H1 (cell line): ENCODE data around the gene HDHD5. TPM values are rescaled to one million over a fixed set of nuclear protein-coding genes. Genes with fewer than 3 reads are reported as not detected.

Experiments used
- CTCF ChIA-PET: fragments of 300-600 bp; sonication (Branson Sonifier 250); formaldehyde crosslinking; loops from one replicate; lab custom pipeline; 2021; ENCODE audit not compliant: partially characterized antibody; lab: Charles Lee
- POLR2A ChIA-PET: fragments of 300-600 bp; sonication (Branson Sonifier 250); formaldehyde crosslinking; loops from one replicate; lab custom pipeline; 2021; ENCODE audit warnings: inconsistent platforms; ENCODE audit not compliant: partially characterized antibody; lab: Charles Lee
- DNase-seq, 2 experiments: peaks; one replicate each; pipeline versions ENCODE4 v3.0.0 to v3.0.0-alpha.2; 2010 to 2022; ENCODE audit warnings: low spot score in 2 of 2, low read depth in 1 of 2, mixed read lengths in 1 of 2
- FAIRE-seq: peaks from 2 replicates; lab custom pipeline; 2011; peaks lifted over from hg19 to GRCh38; lab: Jason Lieb, UNC
- H2AFZ ChIP-seq: 2 replicates; pipeline ENCODE4 v1.8.1; 2012; ENCODE audit warnings: low read length, inconsistent platforms
- H2AK5ac ChIP-seq: 2 replicates; pipeline ENCODE4 v1.6.1; 2013; ENCODE audit warnings: low read depth, low read length
- H2BK120ac ChIP-seq: replicated peaks from 2 replicates; pipeline ENCODE3; 2013; ENCODE audit warnings: low read depth, low read length, inconsistent platforms
- H2BK12ac ChIP-seq: 2 replicates; pipeline ENCODE4 v1.6.1; 2013; ENCODE audit warnings: low read depth, low read length
- H2BK15ac ChIP-seq: 2 replicates; pipeline ENCODE4 v1.6.1; 2013; ENCODE audit warnings: low read length
- H2BK20ac ChIP-seq: 2 replicates; pipeline ENCODE4 v1.6.1; 2013; ENCODE audit warnings: low read length
- H2BK5ac ChIP-seq: 2 replicates; pipeline ENCODE4 v1.6.1; 2013; ENCODE audit warnings: low read depth, low read length
- H3K14ac ChIP-seq: 2 replicates; pipeline ENCODE4 v1.6.1; 2013; ENCODE audit warnings: inconsistent platforms; ENCODE audit not compliant: insufficient read length
- H3K18ac ChIP-seq: 2 replicates; pipeline ENCODE4 v1.6.1; 2013; ENCODE audit warnings: low read length; ENCODE audit errors: extremely low read depth
- H3K23ac ChIP-seq: 2 replicates; pipeline ENCODE4 v1.6.1; 2013; ENCODE audit warnings: inconsistent platforms; ENCODE audit not compliant: insufficient read length
- H3K23me2 ChIP-seq: 2 replicates; pipeline ENCODE4 v1.6.1; 2013; ENCODE audit warnings: low read depth, low read length
- H3K27ac ChIP-seq: 2 replicates; pipeline ENCODE4 v1.6.1; 2011; ENCODE audit warnings: low read depth, low read length, inconsistent platforms
- H3K27me3 ChIP-seq, 4 experiments: replicated peaks in 1 of 4; 1 replicate in 1 of 4; 2 replicates in 3 of 4; pipeline versions ENCODE4 v1.6.1 to v1.8.1; 2011 to 2013; ENCODE audit warnings: low read length in 3 of 4, mild to moderate bottlenecking in 3 of 4, inconsistent platforms in 2 of 4, mixed read lengths in 2 of 4, moderate library complexity in 1 of 4; ENCODE audit not compliant: control insufficient read depth in 3 of 4, insufficient read depth in 3 of 4; ENCODE audit errors: extremely low read depth in 1 of 4
- H3K36me3 ChIP-seq, 4 experiments: 2 replicates each; pipeline versions ENCODE4 v1.6.1 to v1.8.1; 2011 to 2013; ENCODE audit warnings: mild to moderate bottlenecking in 4 of 4, low read length in 3 of 4, moderate library complexity in 2 of 4, control low read depth in 1 of 4, inconsistent platforms in 1 of 4; ENCODE audit not compliant: insufficient read depth in 4 of 4, control insufficient read depth in 2 of 4
- H3K4ac ChIP-seq: replicated peaks from 2 replicates; pipeline ENCODE3; 2013; ENCODE audit warnings: low read length, low read depth, mixed read lengths, inconsistent platforms; ENCODE audit not compliant: insufficient read length
- H3K4me1 ChIP-seq, 4 experiments: replicated peaks in 1 of 4; 1 replicate in 1 of 4; 2 replicates in 3 of 4; pipeline versions ENCODE4 v1.6.1 to v1.8.1; 2011 to 2013; ENCODE audit warnings: low read length in 3 of 4, inconsistent platforms in 2 of 4, mixed read lengths in 1 of 4; ENCODE audit not compliant: insufficient read depth in 4 of 4, control insufficient read depth in 3 of 4
- H3K4me2 ChIP-seq, 2 experiments: 2 replicates each; pipeline versions ENCODE4 v1.6.1 to v1.8.1; 2011 to 2013; ENCODE audit warnings: low read depth in 2 of 2, low read length in 2 of 2, control low read depth in 1 of 2, inconsistent platforms in 1 of 2, mild to moderate bottlenecking in 1 of 2; ENCODE audit not compliant: insufficient read depth in 1 of 2
- H3K4me3 ChIP-seq, 4 experiments: fragments of 200-600, 300-600 bp in 1 of 4; sonication (generic), shearing (Covaris generic), sonication (Bioruptor Twin) in 1 of 4; 2 replicates each; pipeline versions ENCODE4 v1.5.1 to v1.8.1; 2011 to 2016; ENCODE audit warnings: low read length in 4 of 4, low read depth in 3 of 4, control low read depth in 2 of 4, inconsistent platforms in 2 of 4, mild to moderate bottlenecking in 2 of 4, mixed read lengths in 1 of 4, moderate library complexity in 1 of 4; ENCODE audit not compliant: insufficient read depth in 2 of 4; ENCODE audit errors: extremely low read depth in 1 of 4
- H3K56ac ChIP-seq: replicated peaks from 2 replicates; pipeline ENCODE3; 2013; ENCODE audit warnings: low read depth, mild to moderate bottlenecking, mixed read lengths, low read length, inconsistent platforms; ENCODE audit not compliant: insufficient read length
- H3K79me1 ChIP-seq: 2 replicates; pipeline ENCODE4 v1.6.1; 2013; ENCODE audit warnings: low read depth, low read length, control low read depth
- H3K79me2 ChIP-seq, 2 experiments: 2 replicates each; pipeline versions ENCODE4 v1.6.1 to v1.8.1; 2012 to 2013; ENCODE audit warnings: low read length in 2 of 2, mild to moderate bottlenecking in 2 of 2, inconsistent platforms in 1 of 2; ENCODE audit not compliant: insufficient read depth in 2 of 2, control insufficient read depth in 1 of 2
- H3K9ac ChIP-seq, 4 experiments: replicated peaks in 1 of 4; 1 replicate in 1 of 4; 2 replicates in 3 of 4; pipeline versions ENCODE4 v1.6.1 to v1.8.1; 2011 to 2013; ENCODE audit warnings: low read depth in 3 of 4, low read length in 3 of 4, control low read depth in 2 of 4, mild to moderate bottlenecking in 2 of 4, moderate library complexity in 2 of 4, inconsistent platforms in 1 of 4; ENCODE audit errors: extremely low read depth in 1 of 4
- H3K9me3 ChIP-seq, 2 experiments: 2 replicates each; pipeline versions ENCODE4 v1.6.1 to v1.8.1; 2012 to 2013; ENCODE audit warnings: mild to moderate bottlenecking in 2 of 2, moderate library complexity in 2 of 2, control low read depth in 1 of 2, inconsistent platforms in 1 of 2, low read depth in 1 of 2, low read length in 1 of 2, mixed read lengths in 1 of 2; ENCODE audit not compliant: insufficient read depth in 2 of 2
- H4K20me1 ChIP-seq, 2 experiments: replicated peaks in 1 of 2; 2 replicates each; pipeline versions ENCODE3 to v1.8.1; 2011 to 2013; ENCODE audit warnings: inconsistent platforms in 2 of 2, low read length in 2 of 2, mild to moderate bottlenecking in 1 of 2; ENCODE audit not compliant: insufficient read depth in 2 of 2, control insufficient read depth in 1 of 2
- H4K5ac ChIP-seq: 2 replicates; pipeline ENCODE4 v1.6.1; 2013; ENCODE audit warnings: low read length, low read depth, mixed read lengths, inconsistent platforms; ENCODE audit not compliant: insufficient read length
- H4K8ac ChIP-seq: 2 replicates; pipeline ENCODE4 v1.8.0; 2013; ENCODE audit warnings: mild to moderate bottlenecking, moderate library complexity, low read length, inconsistent platforms; ENCODE audit not compliant: insufficient read depth; ENCODE audit errors: extremely low read depth
- H4K91ac ChIP-seq: replicated peaks from 2 replicates; pipeline ENCODE3; 2013; ENCODE audit warnings: low read length, mixed read lengths, inconsistent platforms; ENCODE audit not compliant: insufficient read length
- ATF2 ChIP-seq: IDR thresholded peaks from 2 replicates; pipeline ENCODE4 v1.6.1; 2012; ENCODE audit warnings: low read length, inconsistent platforms
- CBX5 ChIP-seq: fragments of 300-800, 300-1000 bp; sonication (generic); IDR thresholded peaks from 2 replicates; pipeline ENCODE4 v1.7.1; 2016; ENCODE audit warnings: antibody characterized with exemption, low read length, low read depth
- HDAC2 ChIP-seq, 2 experiments: fragments of 300-600 bp in 1 of 2; sonication (generic) in 1 of 2; IDR thresholded peaks; 2 replicates each; pipeline ENCODE4 v1.6.1; 2011 to 2012; ENCODE audit warnings: low read depth in 2 of 2, low read length in 2 of 2, mild to moderate bottlenecking in 2 of 2, moderate library complexity in 2 of 2, borderline replicate concordance in 1 of 2, inconsistent platforms in 1 of 2
- KDM4A ChIP-seq: IDR thresholded peaks from one replicate; pipeline ENCODE4 v1.7.1; 2012; ENCODE audit warnings: low read depth, mild to moderate bottlenecking, moderate library complexity, low read length, inconsistent platforms; ENCODE audit not compliant: severe bottlenecking
- MAFK ChIP-seq: IDR thresholded peaks from 2 replicates; pipeline ENCODE4 v1.6.1; 2012; ENCODE audit warnings: low read depth, mild to moderate bottlenecking, improper control_type of control experiment, low read length
- PHF8 ChIP-seq: fragments of 200-600 bp; sonication (generic); conservative IDR thresholded peaks from 2 replicates; pipeline ENCODE4 v1.7.1; 2012; ENCODE audit warnings: low read depth, mild to moderate bottlenecking, inconsistent platforms, low read length, moderate library complexity
- RBBP5 ChIP-seq: IDR thresholded peaks from 2 replicates; pipeline ENCODE4 v1.7.1; 2012; ENCODE audit warnings: low read depth, mild to moderate bottlenecking, inconsistent platforms, low read length, moderate library complexity, borderline replicate concordance
- RFX5 ChIP-seq: IDR thresholded peaks from 2 replicates; pipeline ENCODE4 v1.6.1; 2011; ENCODE audit warnings: low read depth, low read length, improper control_type of control experiment, borderline replicate concordance
- SIN3A ChIP-seq, 2 experiments: IDR thresholded peaks in 1 of 2; conservative IDR thresholded peaks in 1 of 2; 2 replicates each; pipeline ENCODE4 v1.6.1; 2011 to 2012; ENCODE audit warnings: low read length in 2 of 2, improper control_type of control experiment in 1 of 2, low read depth in 1 of 2, mild to moderate bottlenecking in 1 of 2
- SIX5 ChIP-seq: IDR thresholded peaks from 2 replicates; pipeline ENCODE4 v1.6.1; 2011; ENCODE audit warnings: mild to moderate bottlenecking, low read depth, low read length
- WGBS, 2 experiments: shearing (Covaris generic) in 1 of 2; methylation state at CpG; one replicate each; pipeline versions ENCODE4 v1.1.6 to v1.1.7; 2013 to 2015; ENCODE audit warnings: low lambda C conversion rate in 2 of 2, mixed read lengths in 2 of 2, inconsistent platforms in 1 of 2, low coverage in 1 of 2, missing lambda C conversion rate in 1 of 2; ENCODE audit not compliant: insufficient replicate concordance in 2 of 2, insufficient coverage in 1 of 2, insufficient read length in 1 of 2; ENCODE audit errors: extremely low coverage in 1 of 2, missing lambda C conversion rate in 1 of 2; 5-methylcytosine and 5-hydroxymethylcytosine counted together
- polyA plus RNA-seq, 7 experiments: library from polyadenylated mRNA; depleted of rRNA in 3 of 7; stranded (reverse) in 5 of 7; unstranded in 2 of 7; fragments of >200 nt in 5 of 7; fragments of 200-250 nt in 2 of 7; gene quantifications; 1 replicate in 5 of 7; 2 replicates in 1 of 7; 4 replicates in 1 of 7; pipeline versions ENCODE4 v1.2.1 to v1.2.3, GENCODE V29; 2011 to 2013; ENCODE audit warnings: missing spikeins in 2 of 7, mixed read lengths in 2 of 7
- total RNA-seq: library from RNA; stranded (reverse); fragmentation: NEBNext Ultra II Directional; extraction: Animal tissue kit (Norgen Biotek cat#: 25700); gene quantifications from 2 replicates; pipeline ENCODE4 v1.2.1, GENCODE V29; 2021

Gene HDHD5
- total and polyA plus RNA-seq, 2 of the 8 experiments (the other 6 are each of a cell fraction or from before 2014, with no cell fraction given): 68.3 to 123 TPM

DNA sequence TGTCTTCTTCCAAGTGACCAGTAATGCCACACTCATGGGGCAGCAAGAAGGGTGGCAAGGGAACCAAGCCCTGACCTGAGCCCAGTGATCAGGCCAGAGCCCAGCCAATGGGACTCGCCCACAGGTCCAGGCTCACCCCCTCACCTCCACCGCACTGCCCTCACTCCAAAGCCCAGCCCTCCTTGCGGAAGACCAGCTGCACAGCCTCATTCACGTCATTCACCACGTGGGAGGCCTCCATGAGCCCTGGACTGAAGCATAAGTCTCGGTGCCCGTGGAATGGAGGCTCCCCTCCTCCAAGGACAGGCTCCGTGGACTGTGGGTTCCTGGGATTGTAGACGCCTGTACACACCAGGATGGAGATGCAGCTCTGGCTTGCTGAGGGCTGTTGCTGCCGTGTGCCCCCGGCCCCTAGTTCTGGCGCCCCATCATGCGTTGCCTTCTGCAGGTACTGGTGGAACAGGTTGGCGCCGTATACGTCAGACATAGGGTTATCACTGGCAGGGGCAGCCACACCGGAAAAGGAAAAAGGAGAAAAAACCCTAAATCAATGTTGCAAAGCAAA lies 21.1 kb downstream of the HDHD5 start:
- WGBS, 2 experiments: 94% methylated on average over 17 of the region's 17 CpGs; no CpG with 5 or more reads in 1 of the 2 experiments
- Histone ChIP-seq H3K4me1 (no peaks in the 10 kb centered on the region), H3K9me3 (no peaks in the 10 kb centered on the region), H2BK120ac (no peak overlapping the region), H3K79me1 (peaks cover 12% of the 10 kb centered on the region), H3K36me3 (peaks cover 10 to 40% (median 19%) of the 10 kb centered on the region in 4 experiments; a peak in 6 of 8 replicates), H3K14ac (no peak overlapping the region), H4K20me1 (peaks cover 2 to 12% of the 10 kb centered on the region in 2 experiments), H2BK20ac (no peak overlapping the region), H3K27ac (no peak overlapping the region), H3K56ac (no peak overlapping the region), H2AFZ (no peak overlapping the region), H2AK5ac (no peak overlapping the region), H3K23ac (no peak overlapping the region), H4K8ac (no peak overlapping the region), H2BK15ac (no peak overlapping the region), H3K27me3 (no peaks in the 10 kb centered on the region), H2BK12ac (no peak overlapping the region), H3K4ac (no peak overlapping the region), H2BK5ac (no peak overlapping the region), H4K5ac (no peak overlapping the region), H3K79me2 (no peaks in the 10 kb centered on the region; a peak in 1 of 4 replicates), H3K4me3 (no peak overlapping the region), H4K91ac (no peak overlapping the region), H3K23me2 (no peaks in the 10 kb centered on the region), H3K9ac (no peak overlapping the region), H3K4me2 (no peak overlapping the region), H3K18ac (no peak overlapping the region; the same call in 1 of the 2 replicates)
- ChIA-PET CTCF (interaction anchor here (0.7 to 2.0 kb wide), 7 partner anchors 13 to 239 kb away, joined by 3 to 6 read pairs (median 4); no protein-coding TSS in a partner anchor), POLR2A (no interaction called here)
- DNase-seq (no peak), FAIRE-seq (no peak)
- TF ChIP-seq MAFK (no peak), RFX5 (no peak), RBBP5 (no peak), CBX5 (no peak), SIX5 (no peak), HDAC2 (IDR thresholded peaks at IDR 0.05; ENCODE audit: borderline replicate concordance in 1 of 2, low read depth in 2 of 2, low read length in 2 of 2) (no peak), KDM4A (no peak), PHF8 (no peak), ATF2 (no peak), SIN3A (conservative IDR thresholded peaks at IDR 0.05 in 1 of 2, IDR thresholded peaks at IDR 0.05 in 1 of 2; ENCODE audit: low read depth in 1 of 2, low read length in 2 of 2) (no peak)
